Measurements from ENCODE around the gene TXNDC16.
"Not testable (repeated sequence)": the region's sequence is repeated elsewhere in the genome, so short reads cannot be mapped to it uniquely, and the experiment has no call there.

Gene TXNDC16

DNA sequence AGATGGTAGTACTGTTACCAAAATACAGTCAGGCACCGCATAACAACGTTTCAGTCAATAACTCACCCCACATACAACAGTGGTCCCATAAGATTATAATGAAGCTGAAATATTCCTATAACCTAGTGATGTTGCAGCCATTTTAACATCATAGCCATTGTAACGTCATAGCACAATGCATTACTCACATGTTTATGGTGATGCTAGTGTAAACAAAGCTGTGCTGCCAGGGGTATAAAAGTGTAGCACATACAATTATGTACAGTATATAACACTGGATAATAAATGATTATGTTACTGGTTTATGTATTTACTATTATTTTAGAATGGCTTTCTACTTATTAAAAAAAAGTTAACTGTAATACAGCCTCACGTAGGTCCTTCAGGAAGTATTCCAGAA lies 37.3 kb upstream of the TXNDC16 start:
- CTCF ChIA-PET = interaction anchor here (1.5 kb wide), 1 partner anchor 34 kb away, joined by 3 read pairs; no protein-coding TSS in a partner anchor
- POLR2A ChIA-PET = no interaction called here
- no peak for DNase-seq (ENCODE audit: extremely low spot score)
- TF ChIP-seq, protein P1, sequence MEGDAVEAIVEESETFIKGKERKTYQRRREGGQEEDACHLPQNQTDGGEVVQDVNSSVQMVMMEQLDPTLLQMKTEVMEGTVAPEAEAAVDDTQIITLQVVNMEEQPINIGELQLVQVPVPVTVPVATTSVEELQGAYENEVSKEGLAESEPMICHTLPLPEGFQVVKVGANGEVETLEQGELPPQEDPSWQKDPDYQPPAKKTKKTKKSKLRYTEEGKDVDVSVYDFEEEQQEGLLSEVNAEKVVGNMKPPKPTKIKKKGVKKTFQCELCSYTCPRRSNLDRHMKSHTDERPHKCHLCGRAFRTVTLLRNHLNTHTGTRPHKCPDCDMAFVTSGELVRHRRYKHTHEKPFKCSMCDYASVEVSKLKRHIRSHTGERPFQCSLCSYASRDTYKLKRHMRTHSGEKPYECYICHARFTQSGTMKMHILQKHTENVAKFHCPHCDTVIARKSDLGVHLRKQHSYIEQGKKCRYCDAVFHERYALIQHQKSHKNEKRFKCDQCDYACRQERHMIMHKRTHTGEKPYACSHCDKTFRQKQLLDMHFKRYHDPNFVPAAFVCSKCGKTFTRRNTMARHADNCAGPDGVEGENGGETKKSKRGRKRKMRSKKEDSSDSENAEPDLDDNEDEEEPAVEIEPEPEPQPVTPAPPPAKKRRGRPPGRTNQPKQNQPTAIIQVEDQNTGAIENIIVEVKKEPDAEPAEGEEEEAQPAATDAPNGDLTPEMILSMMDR (IDR thresholded peaks at IDR 0.05; ENCODE audit: control extremely low read depth, extremely low read depth, low read depth, missing control alignments) = no peak

DNA sequence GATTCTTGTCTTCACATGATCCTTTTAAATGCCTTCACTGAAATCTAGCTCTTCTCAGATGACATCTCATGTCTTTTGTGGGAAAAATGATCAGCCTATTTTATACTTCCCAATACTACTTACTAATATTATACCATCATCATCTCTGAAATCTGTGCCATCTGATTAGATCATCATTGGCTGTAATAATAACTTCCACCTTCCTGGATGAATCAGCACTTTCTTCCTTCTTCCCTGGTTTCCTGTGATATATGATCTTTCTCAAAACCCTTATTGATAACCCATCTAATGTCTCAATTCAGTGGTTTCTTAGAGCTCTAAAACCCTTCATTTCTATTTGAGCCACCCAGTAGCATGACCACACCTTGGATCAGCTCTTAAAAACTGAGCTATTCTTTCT lies 31.2 kb upstream of the TXNDC16 start:
- CTCF ChIA-PET = no interaction called here
- DNase-seq (ENCODE audit: extremely low spot score) = no peak
- TF ChIP-seq, protein P1 (IDR thresholded peaks at IDR 0.05; ENCODE audit: control extremely low read depth, extremely low read depth, low read depth, missing control alignments) = no peak
- POLR2A ChIA-PET = no interaction called here

DNA sequence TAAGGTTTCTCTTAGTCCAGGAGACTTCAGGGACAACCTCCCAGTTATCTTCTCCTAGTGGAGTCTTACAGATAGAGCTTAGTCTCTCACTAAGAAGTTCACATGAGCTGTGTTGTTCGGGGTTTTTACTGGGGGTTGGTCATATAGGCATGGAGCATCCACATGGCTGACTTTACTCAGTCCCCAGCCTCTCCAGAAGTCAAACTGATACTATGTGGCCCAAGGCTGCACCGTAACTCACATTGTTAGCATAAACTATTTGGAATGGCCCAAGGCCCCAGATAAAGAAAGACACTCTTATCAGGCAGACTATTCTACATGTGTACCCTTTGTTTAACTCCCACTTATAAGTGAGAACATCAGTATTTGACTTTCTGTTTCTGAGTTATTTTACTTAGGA lies 23.6 kb upstream of the TXNDC16 start:
- POLR2A ChIA-PET = no interaction called here
- TF ChIP-seq, protein P1 (IDR thresholded peaks at IDR 0.05; ENCODE audit: control extremely low read depth, extremely low read depth, low read depth, missing control alignments) = no peak

DNA sequence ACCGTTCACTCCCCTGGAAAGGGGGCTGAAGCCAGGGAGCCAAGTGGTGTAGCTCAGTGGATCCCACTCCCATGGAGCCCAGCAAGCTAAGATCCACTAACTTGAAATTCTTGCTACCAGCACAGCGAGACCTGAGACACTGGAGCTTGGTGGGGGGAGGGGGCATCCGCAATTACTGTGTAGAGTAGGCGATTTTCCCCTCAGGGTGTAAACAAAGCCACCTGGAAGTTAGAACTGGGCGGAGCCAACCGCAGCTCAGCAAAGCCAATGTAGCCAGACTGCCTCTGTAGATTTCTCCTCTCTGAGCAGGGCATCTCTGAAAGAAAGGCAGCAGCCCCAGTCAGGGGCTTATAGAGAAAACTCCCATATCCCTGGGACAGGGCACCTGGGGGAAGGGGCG lies 16.1 kb upstream of the TXNDC16 start:
- CTCF ChIA-PET = interaction anchor here (1.4 to 1.5 kb wide), 2 partner anchors 10 to 13 kb away, joined by 3 read pairs; no protein-coding TSS in a partner anchor
- DNase-seq (ENCODE audit: extremely low spot score); POLR2A ChIA-PET: not testable (repeated sequence)

More for the DNA sequence above, 23.6 kb upstream of the TXNDC16 start:
- CTCF ChIA-PET = interaction anchor here (1.6 kb wide), 1 partner anchor 14 kb away, joined by 8 read pairs; no protein-coding TSS in a partner anchor
- DNase-seq (ENCODE audit: extremely low spot score) = no peak

DNA sequence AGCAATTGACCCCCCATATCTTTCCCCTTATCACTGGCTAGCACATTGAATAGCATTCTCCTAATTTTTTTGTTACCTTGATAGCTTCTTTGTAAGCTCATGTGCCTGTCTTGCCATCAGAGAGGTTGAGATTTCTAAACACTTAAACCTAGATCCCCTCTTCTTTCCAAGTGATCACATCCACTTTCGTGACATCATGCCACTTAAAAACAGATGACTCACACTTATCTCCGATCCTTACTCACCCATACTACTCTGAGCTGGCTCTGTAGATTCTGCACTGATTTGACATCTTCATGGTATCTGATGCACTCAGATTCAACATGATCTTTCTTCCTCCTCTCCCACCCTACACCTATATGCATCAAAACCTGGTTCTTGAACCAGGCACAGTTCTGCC lies 10.8 kb upstream of the TXNDC16 start:
- DNase-seq (ENCODE audit: extremely low spot score) = no peak
- ChIA-PET CTCF (interaction anchor here (1.0 to 2.3 kb wide), 4 partner anchors 8 to 16 kb away, joined by 3 to 8 read pairs (median 6); partner anchors contain the start of genes GPR137C and TXNDC16), POLR2A (interaction anchor here (1.2 kb wide), 1 partner anchor 11 kb away, joined by 3 read pairs; the partner anchor contains the start of genes GPR137C and TXNDC16)
- TF ChIP-seq, protein P1 (IDR thresholded peaks at IDR 0.05; ENCODE audit: control extremely low read depth, extremely low read depth, low read depth, missing control alignments) = no peak

DNA sequence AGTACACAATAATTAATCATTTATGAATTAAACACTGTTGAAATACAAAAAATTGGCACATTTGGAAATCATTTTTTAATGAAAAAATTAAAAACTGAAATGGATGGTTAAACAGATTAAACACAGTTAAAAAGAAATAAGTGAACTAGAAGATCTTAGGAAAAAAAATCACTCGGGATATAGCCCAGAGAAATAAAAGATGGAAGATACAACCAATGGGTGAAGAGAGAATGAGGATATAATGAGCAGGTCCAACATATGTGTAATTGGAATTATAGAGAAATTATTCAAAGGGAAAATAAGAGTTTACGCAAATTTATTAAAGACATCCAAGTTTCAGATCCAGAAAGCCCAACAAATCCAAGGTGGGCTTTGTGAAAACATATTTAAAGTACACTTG lies 6.4 kb upstream of the TXNDC16 start:
- ChIA-PET CTCF (interaction anchor here (1.0 kb wide), 1 partner anchor 9 kb away, joined by 3 read pairs; no protein-coding TSS in a partner anchor), POLR2A (no interaction called here)
- TF ChIP-seq, protein P1 (IDR thresholded peaks at IDR 0.05; ENCODE audit: control extremely low read depth, extremely low read depth, low read depth, missing control alignments) = no peak
- DNase-seq (ENCODE audit: extremely low spot score) = no peak

DNA sequence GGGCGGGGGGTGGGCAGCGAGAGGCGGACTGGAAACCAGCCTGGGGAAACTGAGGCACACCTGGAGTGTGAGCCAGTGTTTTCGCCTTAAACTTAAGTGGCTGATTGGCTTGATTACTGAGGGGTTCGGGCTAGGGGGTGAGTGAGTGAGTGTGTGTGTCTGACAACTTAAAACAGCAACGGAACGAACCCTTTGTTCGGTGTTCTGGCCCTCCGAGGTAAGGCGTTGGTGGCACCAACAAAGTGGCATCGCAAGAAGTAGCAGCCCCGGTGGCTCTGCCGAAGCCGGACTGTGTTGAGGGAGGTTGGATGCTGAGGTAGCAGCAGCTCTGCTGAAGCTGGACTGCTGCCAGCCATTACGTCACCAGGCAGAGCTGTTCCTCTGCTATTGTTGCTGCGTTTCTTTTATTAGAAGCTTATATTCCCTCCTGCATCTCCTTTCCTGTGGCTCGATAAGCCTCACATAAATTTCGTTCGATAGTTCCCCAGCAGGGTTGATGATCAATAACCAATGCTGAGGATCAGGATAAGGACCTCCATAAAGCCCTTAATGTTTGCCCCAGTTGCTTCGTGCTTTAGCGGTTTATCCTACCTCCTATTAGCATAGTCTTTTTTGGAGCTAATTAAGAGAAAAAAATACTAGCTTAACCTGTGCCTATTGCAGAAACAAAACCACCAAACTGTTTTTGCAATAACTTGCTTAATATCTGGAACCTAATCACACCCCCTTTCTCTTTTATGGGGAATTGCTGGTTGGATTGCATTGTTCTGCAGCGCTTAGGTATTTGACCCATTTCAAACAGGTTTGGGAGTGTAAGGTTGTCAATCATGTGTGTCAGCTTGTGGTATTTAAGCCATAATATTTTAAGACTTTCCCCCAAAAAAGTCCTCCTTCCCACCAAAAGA lies 1.6 kb upstream of the TXNDC16 start:
- TF ChIP-seq, protein P1 (IDR thresholded peaks at IDR 0.05; ENCODE audit: control extremely low read depth, extremely low read depth, low read depth, missing control alignments) = no peak
- POLR2A ChIA-PET = no interaction called here
- CTCF ChIA-PET = interaction anchor here (0.8 to 2.5 kb wide), 3 partner anchors 11 to 254 kb away, joined by 3 to 8 read pairs (median 3); no protein-coding TSS in a partner anchor
- peak; percentile 53 for DNase-seq (ENCODE audit: extremely low spot score)
